Endodermal cell (in vitro differentiated cells): Measurements from ENCODE around the gene CTPS1. TPM values are rescaled to one million over a fixed set of nuclear protein-coding genes. Genes with fewer than 3 reads are reported as not detected.

Experiments
- DNase-seq: peaks from one replicate; pipeline ENCODE4 v3.0.0-alpha.2; 2017
- H3K27ac ChIP-seq: 2 replicates; pipeline ENCODE4 v1.5.1; 2013; ENCODE audit warnings: mild to moderate bottlenecking, low read depth, low read length, moderate library complexity
- H3K27me3 ChIP-seq: 2 replicates; pipeline ENCODE4 v1.6.1; 2013; ENCODE audit warnings: mild to moderate bottlenecking, low read length, moderate library complexity; ENCODE audit not compliant: insufficient read depth, control insufficient read depth, poor library complexity, severe bottlenecking
- H3K36me3 ChIP-seq: 2 replicates; pipeline ENCODE4 v1.7.0; 2013; ENCODE audit warnings: mild to moderate bottlenecking, low read length, moderate library complexity; ENCODE audit not compliant: control insufficient read depth, insufficient read depth
- H3K4me1 ChIP-seq: one replicate; pipeline ENCODE4 v1.7.0; 2013; ENCODE audit warnings: low read length; ENCODE audit not compliant: control insufficient read depth, insufficient read depth
- H3K4me3 ChIP-seq: 2 replicates; pipeline ENCODE4 v1.5.1; 2013; ENCODE audit warnings: mild to moderate bottlenecking, low read length, moderate library complexity
- H3K9ac ChIP-seq: 2 replicates; pipeline ENCODE4 v1.6.1; 2013; ENCODE audit warnings: mild to moderate bottlenecking, low read length, moderate library complexity; ENCODE audit not compliant: poor library complexity, severe bottlenecking; ENCODE audit errors: extremely low read depth
- H3K9me3 ChIP-seq: 2 replicates; pipeline ENCODE4 v1.6.1; 2013; ENCODE audit warnings: mild to moderate bottlenecking, low read length, moderate library complexity; ENCODE audit not compliant: control insufficient read depth
- H3K27ac Mint-ChIP-seq: 2 replicates; pipeline ENCODE4 v1.8.0; 2020; ENCODE audit warnings: mixed read lengths
- H3K27me3 Mint-ChIP-seq: 2 replicates; pipeline ENCODE4 v1.8.0; 2021; ENCODE audit warnings: mild to moderate bottlenecking, mixed read lengths; ENCODE audit not compliant: insufficient read depth
- H3K36me3 Mint-ChIP-seq: 2 replicates; pipeline ENCODE4 v1.8.0; 2020; ENCODE audit warnings: low read depth, mixed read lengths
- H3K4me1 Mint-ChIP-seq: 2 replicates; pipeline ENCODE4 v1.8.0; 2020; ENCODE audit warnings: mixed read lengths
- H3K4me3 Mint-ChIP-seq: 2 replicates; pipeline ENCODE4 v1.8.0; 2020; ENCODE audit warnings: mild to moderate bottlenecking, moderate library complexity, mixed read lengths
- H3K9me3 Mint-ChIP-seq: 2 replicates; pipeline ENCODE4 v1.8.0; 2020; ENCODE audit warnings: mild to moderate bottlenecking, mixed read lengths
- WGBS, 2 experiments: methylation state at CpG; one replicate each; pipeline versions ENCODE4 v1.1.5 to v1.1.7; 2013; ENCODE audit warnings: missing lambda C conversion rate in 2 of 2, mixed read lengths in 1 of 2; ENCODE audit not compliant: insufficient coverage in 1 of 2, insufficient read length in 1 of 2; 5-methylcytosine and 5-hydroxymethylcytosine counted together
- total RNA-seq, 2 donors: library from RNA; stranded (reverse); fragmentation: NEBNext Ultra II Directional in 1 of 2; extraction: Animal tissue kit (Norgen Biotek cat#: 25700) in 1 of 2; gene quantifications; 2 replicates in 1 of 2; 3 replicates in 1 of 2; pipeline ENCODE4 v1.2.1, GENCODE V29; 2021
- TF ChIP-seq, protein P1 (sequence below): fragments of 200-600 bp; sonication (generic); conservative IDR thresholded peaks from 2 replicates; pipeline ENCODE4 v1.5.0; 2021; ENCODE audit warnings: antibody characterized with exemption, mild to moderate bottlenecking

The CTPS1 gene
- total RNA-seq, 2 donors from 2014 or later, result 79.9 to 84.0 TPM

DNA sequence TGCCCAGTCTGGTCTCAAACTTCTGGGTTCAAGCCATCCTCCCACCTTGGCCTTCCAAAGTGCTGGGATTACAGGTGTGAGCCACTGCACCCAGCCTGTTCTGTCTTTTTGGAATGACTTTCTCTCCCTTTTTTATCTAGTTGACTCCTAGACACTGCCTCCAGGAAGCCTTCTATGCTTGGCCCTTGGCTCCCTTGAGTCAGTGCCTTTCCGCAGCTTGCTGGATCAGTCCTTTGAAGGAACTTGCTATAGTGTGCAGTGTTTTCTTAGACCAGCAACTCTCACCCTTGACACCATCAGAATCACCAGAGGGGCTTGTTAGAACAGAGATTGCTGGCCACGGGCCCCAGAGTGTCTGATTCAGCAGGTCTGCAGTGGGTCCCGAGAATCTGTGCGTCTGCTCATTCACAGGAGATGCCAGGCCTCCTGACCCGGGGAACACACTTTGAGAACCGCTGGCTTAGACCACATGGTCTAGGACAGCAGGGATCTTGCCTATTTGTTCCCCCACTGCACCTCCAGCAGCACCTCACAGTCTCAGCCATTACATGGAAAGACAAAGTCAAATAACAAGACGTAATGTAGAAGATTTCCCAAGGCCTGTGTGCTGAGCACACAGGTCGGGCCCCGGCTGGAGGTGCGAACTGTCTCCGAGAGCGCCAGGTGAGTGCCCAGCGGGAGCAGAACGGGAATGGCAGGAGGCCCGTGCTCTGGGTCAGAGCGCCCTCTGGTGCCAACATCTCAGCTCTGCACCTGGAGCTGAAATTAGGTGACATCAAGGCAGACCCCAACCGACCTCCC, 27.4 kb upstream of the CTPS1 start:
- TF ChIP-seq, protein P1, sequence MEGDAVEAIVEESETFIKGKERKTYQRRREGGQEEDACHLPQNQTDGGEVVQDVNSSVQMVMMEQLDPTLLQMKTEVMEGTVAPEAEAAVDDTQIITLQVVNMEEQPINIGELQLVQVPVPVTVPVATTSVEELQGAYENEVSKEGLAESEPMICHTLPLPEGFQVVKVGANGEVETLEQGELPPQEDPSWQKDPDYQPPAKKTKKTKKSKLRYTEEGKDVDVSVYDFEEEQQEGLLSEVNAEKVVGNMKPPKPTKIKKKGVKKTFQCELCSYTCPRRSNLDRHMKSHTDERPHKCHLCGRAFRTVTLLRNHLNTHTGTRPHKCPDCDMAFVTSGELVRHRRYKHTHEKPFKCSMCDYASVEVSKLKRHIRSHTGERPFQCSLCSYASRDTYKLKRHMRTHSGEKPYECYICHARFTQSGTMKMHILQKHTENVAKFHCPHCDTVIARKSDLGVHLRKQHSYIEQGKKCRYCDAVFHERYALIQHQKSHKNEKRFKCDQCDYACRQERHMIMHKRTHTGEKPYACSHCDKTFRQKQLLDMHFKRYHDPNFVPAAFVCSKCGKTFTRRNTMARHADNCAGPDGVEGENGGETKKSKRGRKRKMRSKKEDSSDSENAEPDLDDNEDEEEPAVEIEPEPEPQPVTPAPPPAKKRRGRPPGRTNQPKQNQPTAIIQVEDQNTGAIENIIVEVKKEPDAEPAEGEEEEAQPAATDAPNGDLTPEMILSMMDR, result peak; percentile 97
- H3K4me1 Mint-ChIP-seq, result peaks cover 5% of the 10 kb centered on the region
- WGBS, 2 experiments, result 33 to 36% methylated on average over 13 to 17 of the region's 17 CpGs
- H3K4me3 ChIP-seq, result no peak overlapping the region
- no peaks in the 10 kb centered on the region for H3K4me1 ChIP-seq
- no peak overlapping the region for H3K27ac ChIP-seq
- H3K4me3 Mint-ChIP-seq, result no peak overlapping the region
- no peaks in the 10 kb centered on the region for H3K9me3 ChIP-seq
- H3K36me3 Mint-ChIP-seq, result no peaks in the 10 kb centered on the region
- peak; percentile 96 for DNase-seq
- H3K9me3 Mint-ChIP-seq, result no peaks in the 10 kb centered on the region
- peaks cover 20% of the 10 kb centered on the region for H3K27me3 Mint-ChIP-seq
- peaks cover 16% of the 10 kb centered on the region for H3K27me3 ChIP-seq
- no peak overlapping the region for H3K9ac ChIP-seq
- no peak overlapping the region for H3K27ac Mint-ChIP-seq
- H3K36me3 ChIP-seq, result no peaks in the 10 kb centered on the region

DNA sequence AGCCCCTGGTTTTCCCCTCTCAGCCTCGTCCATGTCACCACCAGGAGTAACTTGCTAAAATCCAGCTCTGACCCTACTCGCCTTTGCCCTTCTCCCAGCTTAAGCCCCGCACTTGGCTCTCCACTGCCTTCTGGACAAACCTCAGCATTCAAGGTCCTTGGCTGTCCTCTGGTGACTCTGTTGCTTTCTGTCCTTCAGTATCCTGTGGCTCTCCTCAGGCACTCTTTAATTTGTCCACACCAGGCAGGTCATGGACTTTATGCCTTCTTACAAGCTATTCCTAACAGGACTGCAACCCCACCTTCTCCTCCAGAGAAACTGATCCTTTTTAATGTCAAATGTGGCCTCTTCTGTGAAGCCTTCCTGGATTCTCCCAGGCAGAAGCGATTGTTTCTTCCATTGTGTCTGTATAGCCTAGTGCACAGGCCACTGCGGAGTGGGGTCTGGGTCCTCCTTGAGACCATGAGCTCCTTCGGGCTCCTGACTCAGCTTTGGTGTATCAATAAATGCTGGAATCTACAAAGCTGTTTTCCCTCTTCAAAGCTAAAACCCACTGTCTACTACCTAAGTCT, 26.7 kb upstream of the CTPS1 start:
- H3K4me3 ChIP-seq, result no peak overlapping the region
- no peak overlapping the region for H3K4me3 Mint-ChIP-seq
- H3K9ac ChIP-seq, result no peak overlapping the region
- WGBS, 2 experiments, result 48 to 49% methylated on average over 6 of the region's 6 CpGs
- no peak for DNase-seq
- peaks cover 16% of the 10 kb centered on the region for H3K27me3 ChIP-seq
- TF ChIP-seq, protein P1, result no peak
- H3K9me3 Mint-ChIP-seq, result no peaks in the 10 kb centered on the region
- H3K4me1 ChIP-seq, result no peaks in the 10 kb centered on the region
- no peak overlapping the region for H3K27ac ChIP-seq
- H3K9me3 ChIP-seq, result no peaks in the 10 kb centered on the region
- peaks cover 5% of the 10 kb centered on the region for H3K4me1 Mint-ChIP-seq
- no peak overlapping the region for H3K27ac Mint-ChIP-seq
- H3K36me3 Mint-ChIP-seq, result no peaks in the 10 kb centered on the region
- no peaks in the 10 kb centered on the region for H3K36me3 ChIP-seq
- peaks cover 20% of the 10 kb centered on the region for H3K27me3 Mint-ChIP-seq

DNA sequence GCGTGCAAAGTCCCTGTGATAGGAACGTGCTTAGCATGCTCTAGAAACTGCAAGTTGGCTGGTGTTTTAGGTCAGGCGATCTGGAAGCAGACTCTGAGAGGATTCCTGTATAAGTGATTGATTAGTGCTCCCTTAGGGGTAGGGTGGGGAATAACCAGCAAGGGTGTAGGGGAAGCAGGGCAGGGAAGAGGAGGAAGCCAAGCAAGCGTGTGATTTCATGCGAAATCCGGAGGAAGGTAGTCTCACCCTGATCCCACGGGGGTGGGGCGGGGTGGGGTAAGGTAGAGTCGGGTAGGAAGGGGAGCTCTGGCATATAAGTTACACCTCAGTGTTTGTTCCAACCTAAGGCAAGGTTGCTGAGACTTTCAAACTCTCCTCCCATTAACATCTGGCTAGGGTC, 24.9 kb upstream of the CTPS1 start:
- no peak overlapping the region for H3K9ac ChIP-seq
- H3K9me3 Mint-ChIP-seq, result peaks cover 2% of the 10 kb centered on the region
- H3K27ac ChIP-seq, result no peak overlapping the region
- H3K4me3 ChIP-seq, result no peak overlapping the region
- H3K36me3 ChIP-seq, result no peaks in the 10 kb centered on the region
- H3K27me3 ChIP-seq, result peaks cover 16% of the 10 kb centered on the region
- WGBS, 2 experiments, result 71 to 79% methylated on average over 8 to 9 of the region's 9 CpGs
- peaks cover 1% of the 10 kb centered on the region for H3K4me1 Mint-ChIP-seq
- no peak overlapping the region for H3K27ac Mint-ChIP-seq
- TF ChIP-seq, protein P1, result no peak
- H3K9me3 ChIP-seq, result peaks cover 7% of the 10 kb centered on the region
- H3K4me1 ChIP-seq, result no peaks in the 10 kb centered on the region
- H3K4me3 Mint-ChIP-seq, result no peak overlapping the region
- H3K36me3 Mint-ChIP-seq, result no peaks in the 10 kb centered on the region
- DNase-seq, result no peak
- H3K27me3 Mint-ChIP-seq, result peaks cover 18% of the 10 kb centered on the region
